HepG2 (cell line): ENCODE data around the gene RAB36. TPM values are rescaled to one million over a fixed set of nuclear protein-coding genes. Genes with fewer than 3 reads are reported as not detected.

Experiments used
- ARID2 ChIP-seq: sonication (generic); formaldehyde crosslinking; IDR thresholded peaks from 2 replicates; pipeline ENCODE4 v1.8.1; 2022; ENCODE audit warnings: mild to moderate bottlenecking, missing genetic modification reagents, borderline replicate concordance
- GFI1 ChIP-seq: sonication (generic); formaldehyde crosslinking; IDR thresholded peaks from 2 replicates; pipeline ENCODE4 v1.5.0; 2020; ENCODE audit warnings: missing genetic modification reagents, mild to moderate bottlenecking, borderline replicate concordance
- HNRNPLL ChIP-seq: fragments of 200-400 bp; formaldehyde crosslinking; IDR thresholded peaks from 2 replicates; pipeline ENCODE4 v1.6.1; 2017; ENCODE audit warnings: mild to moderate bottlenecking, low read depth, low read length; ENCODE audit not compliant: poor library complexity, severe bottlenecking
- KMT2B ChIP-seq: IDR thresholded peaks from 2 replicates; pipeline ENCODE4 v1.6.1; 2016; ENCODE audit warnings: missing genetic modification reagents, missing compliant biosample characterization
- MNT ChIP-seq: fragments of 450-650 bp; IDR thresholded peaks from 2 replicates; pipeline ENCODE4 v1.6.1; 2016
- SCMH1 ChIP-seq: sonication (generic); formaldehyde crosslinking; IDR thresholded peaks from 2 replicates; pipeline ENCODE4 v1.9.0; 2021; ENCODE audit warnings: missing genetic modification reagents, mild to moderate bottlenecking, borderline replicate concordance
- ZBTB38 ChIP-seq: sonication (generic); formaldehyde crosslinking; IDR thresholded peaks from 2 replicates; pipeline ENCODE4 v1.5.1; 2020; ENCODE audit warnings: mild to moderate bottlenecking, missing genetic modification reagents
- ZBTB4 ChIP-seq: sonication (generic); formaldehyde crosslinking; IDR thresholded peaks from 2 replicates; pipeline ENCODE4 v1.4.0; 2020; ENCODE audit warnings: missing genetic modification reagents, mild to moderate bottlenecking, borderline replicate concordance
- ZNF768 ChIP-seq: sonication (generic); formaldehyde crosslinking; IDR thresholded peaks from 2 replicates; pipeline ENCODE4 v1.4.0; 2020; ENCODE audit warnings: missing genetic modification reagents
- ZNF772 ChIP-seq: sonication (generic); formaldehyde crosslinking; IDR thresholded peaks from 2 replicates; pipeline ENCODE4 v1.5.0; 2020; ENCODE audit warnings: mild to moderate bottlenecking, missing genetic modification reagents
- ZNF776 ChIP-seq: sonication (generic); formaldehyde crosslinking; IDR thresholded peaks from 2 replicates; pipeline ENCODE4 v1.4.0; 2020; ENCODE audit warnings: mild to moderate bottlenecking, missing genetic modification reagents
- polyA plus RNA-seq, 8 experiments: library from polyadenylated mRNA; depleted of rRNA in 3 of 8; stranded (reverse) in 7 of 8; unstranded in 1 of 8; fragments of >200 nt; fragmentation: Illumina TruSeq in 4 of 8; extraction: Trizol in 4 of 8; gene quantifications; 2 replicates each; pipeline versions ENCODE4 v1.2.1 to v1.2.3, GENCODE V29; 2011 to 2016; ENCODE audit warnings: low read depth in 4 of 8, missing spikeins in 1 of 8, mixed read lengths in 1 of 8; ENCODE audit not compliant: insufficient read depth in 1 of 8
- total RNA-seq, 5 experiments: library from RNA; depleted of rRNA; stranded (reverse); fragments of >200 nt; fragmentation: Illumina TruSeq; extraction: Trizol; gene quantifications; 2 replicates each; pipeline ENCODE4 v1.2.3, GENCODE V29; 2016; ENCODE audit warnings: low read depth in 1 of 5
- TF ChIP-seq, protein P1 (sequence below): sonication (generic); formaldehyde crosslinking; IDR thresholded peaks from 2 replicates; pipeline ENCODE4 v1.9.0; 2022; ENCODE audit warnings: missing genetic modification reagents, mild to moderate bottlenecking, borderline replicate concordance
- TF ChIP-seq, protein P2 (sequence below): sonication (generic); formaldehyde crosslinking; IDR thresholded peaks from 2 replicates; pipeline ENCODE4 v1.8.1; 2023; ENCODE audit warnings: missing genetic modification reagents, inconsistent platforms, borderline replicate concordance
- TF ChIP-seq, protein P3 (sequence below): IDR thresholded peaks from 2 replicates; pipeline ENCODE4 v1.6.1; 2016; ENCODE audit warnings: missing genetic modification reagents, missing compliant biosample characterization
- TF ChIP-seq, protein P4 (sequence below): sonication (generic); formaldehyde crosslinking; IDR thresholded peaks from 2 replicates; pipeline ENCODE4 v1.5.0; 2020; ENCODE audit warnings: mild to moderate bottlenecking, missing genetic modification reagents, borderline replicate concordance

RAB36 gene
- total and polyA plus RNA-seq, 2 of the 13 experiments (the other 11 are each of a cell fraction or from before 2014, with no cell fraction given): 0.24 to 0.86 TPM

- TF ChIP-seq ZBTB4 (CRISPR knock-in tag) (no peak), ZBTB38 (0 out of 2 replicates have a peak, but pooled peaks have one; percentile 11), KMT2B (CRISPR knock-in tag) (peak; percentile 32; the same call in 1 of the 2 replicates), GFI1 (no peak), SCMH1 (CRISPR knock-in tag) (no peak), ARID2 (CRISPR knock-in tag) (peak; percentile 4; the same call in 1 of the 2 replicates), MNT (peak; percentile 62), ZNF768 (CRISPR knock-in tag) (peak; percentile 28; the same call in 1 of the 2 replicates), HNRNPLL (peak; percentile 76), ZNF772 (0 out of 2 replicates have a peak, but pooled peaks have one; percentile 25), ZNF776 (CRISPR knock-in tag) (0 out of 2 replicates have a peak, but pooled peaks have one; percentile 7)
- TF ChIP-seq, protein P1, sequence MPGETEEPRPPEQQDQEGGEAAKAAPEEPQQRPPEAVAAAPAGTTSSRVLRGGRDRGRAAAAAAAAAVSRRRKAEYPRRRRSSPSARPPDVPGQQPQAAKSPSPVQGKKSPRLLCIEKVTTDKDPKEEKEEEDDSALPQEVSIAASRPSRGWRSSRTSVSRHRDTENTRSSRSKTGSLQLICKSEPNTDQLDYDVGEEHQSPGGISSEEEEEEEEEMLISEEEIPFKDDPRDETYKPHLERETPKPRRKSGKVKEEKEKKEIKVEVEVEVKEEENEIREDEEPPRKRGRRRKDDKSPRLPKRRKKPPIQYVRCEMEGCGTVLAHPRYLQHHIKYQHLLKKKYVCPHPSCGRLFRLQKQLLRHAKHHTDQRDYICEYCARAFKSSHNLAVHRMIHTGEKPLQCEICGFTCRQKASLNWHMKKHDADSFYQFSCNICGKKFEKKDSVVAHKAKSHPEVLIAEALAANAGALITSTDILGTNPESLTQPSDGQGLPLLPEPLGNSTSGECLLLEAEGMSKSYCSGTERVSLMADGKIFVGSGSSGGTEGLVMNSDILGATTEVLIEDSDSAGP (CRISPR knock-in tag): peak; percentile 74
- TF ChIP-seq, protein P2, sequence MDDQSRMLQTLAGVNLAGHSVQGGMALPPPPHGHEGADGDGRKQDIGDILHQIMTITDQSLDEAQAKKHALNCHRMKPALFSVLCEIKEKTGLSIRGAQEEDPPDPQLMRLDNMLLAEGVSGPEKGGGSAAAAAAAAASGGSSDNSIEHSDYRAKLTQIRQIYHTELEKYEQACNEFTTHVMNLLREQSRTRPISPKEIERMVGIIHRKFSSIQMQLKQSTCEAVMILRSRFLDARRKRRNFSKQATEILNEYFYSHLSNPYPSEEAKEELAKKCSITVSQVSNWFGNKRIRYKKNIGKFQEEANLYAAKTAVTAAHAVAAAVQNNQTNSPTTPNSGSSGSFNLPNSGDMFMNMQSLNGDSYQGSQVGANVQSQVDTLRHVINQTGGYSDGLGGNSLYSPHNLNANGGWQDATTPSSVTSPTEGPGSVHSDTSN: no peak
- TF ChIP-seq, protein P3, sequence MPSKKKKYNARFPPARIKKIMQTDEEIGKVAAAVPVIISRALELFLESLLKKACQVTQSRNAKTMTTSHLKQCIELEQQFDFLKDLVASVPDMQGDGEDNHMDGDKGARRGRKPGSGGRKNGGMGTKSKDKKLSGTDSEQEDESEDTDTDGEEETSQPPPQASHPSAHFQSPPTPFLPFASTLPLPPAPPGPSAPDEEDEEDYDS (CRISPR knock-in tag): no peak
- TF ChIP-seq, protein P4, sequence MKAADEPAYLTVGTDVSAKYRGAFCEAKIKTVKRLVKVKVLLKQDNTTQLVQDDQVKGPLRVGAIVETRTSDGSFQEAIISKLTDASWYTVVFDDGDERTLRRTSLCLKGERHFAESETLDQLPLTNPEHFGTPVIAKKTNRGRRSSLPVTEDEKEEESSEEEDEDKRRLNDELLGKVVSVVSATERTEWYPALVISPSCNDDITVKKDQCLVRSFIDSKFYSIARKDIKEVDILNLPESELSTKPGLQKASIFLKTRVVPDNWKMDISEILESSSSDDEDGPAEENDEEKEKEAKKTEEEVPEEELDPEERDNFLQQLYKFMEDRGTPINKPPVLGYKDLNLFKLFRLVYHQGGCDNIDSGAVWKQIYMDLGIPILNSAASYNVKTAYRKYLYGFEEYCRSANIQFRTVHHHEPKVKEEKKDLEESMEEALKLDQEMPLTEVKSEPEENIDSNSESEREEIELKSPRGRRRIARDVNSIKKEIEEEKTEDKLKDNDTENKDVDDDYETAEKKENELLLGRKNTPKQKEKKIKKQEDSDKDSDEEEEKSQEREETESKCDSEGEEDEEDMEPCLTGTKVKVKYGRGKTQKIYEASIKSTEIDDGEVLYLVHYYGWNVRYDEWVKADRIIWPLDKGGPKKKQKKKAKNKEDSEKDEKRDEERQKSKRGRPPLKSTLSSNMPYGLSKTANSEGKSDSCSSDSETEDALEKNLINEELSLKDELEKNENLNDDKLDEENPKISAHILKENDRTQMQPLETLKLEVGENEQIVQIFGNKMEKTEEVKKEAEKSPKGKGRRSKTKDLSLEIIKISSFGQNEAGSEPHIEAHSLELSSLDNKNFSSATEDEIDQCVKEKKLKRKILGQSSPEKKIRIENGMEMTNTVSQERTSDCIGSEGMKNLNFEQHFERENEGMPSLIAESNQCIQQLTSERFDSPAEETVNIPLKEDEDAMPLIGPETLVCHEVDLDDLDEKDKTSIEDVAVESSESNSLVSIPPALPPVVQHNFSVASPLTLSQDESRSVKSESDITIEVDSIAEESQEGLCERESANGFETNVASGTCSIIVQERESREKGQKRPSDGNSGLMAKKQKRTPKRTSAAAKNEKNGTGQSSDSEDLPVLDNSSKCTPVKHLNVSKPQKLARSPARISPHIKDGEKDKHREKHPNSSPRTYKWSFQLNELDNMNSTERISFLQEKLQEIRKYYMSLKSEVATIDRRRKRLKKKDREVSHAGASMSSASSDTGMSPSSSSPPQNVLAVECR (CRISPR knock-in tag): 0 out of 2 replicates have a peak, but pooled peaks have one; percentile 2
Observed at GRCh38 chr22:23181721-23182308, 36.5 kb downstream of the RAB36 start (continued).
